ENCODE measurements around the gene NPHS1.

The NPHS1 gene

DNA sequence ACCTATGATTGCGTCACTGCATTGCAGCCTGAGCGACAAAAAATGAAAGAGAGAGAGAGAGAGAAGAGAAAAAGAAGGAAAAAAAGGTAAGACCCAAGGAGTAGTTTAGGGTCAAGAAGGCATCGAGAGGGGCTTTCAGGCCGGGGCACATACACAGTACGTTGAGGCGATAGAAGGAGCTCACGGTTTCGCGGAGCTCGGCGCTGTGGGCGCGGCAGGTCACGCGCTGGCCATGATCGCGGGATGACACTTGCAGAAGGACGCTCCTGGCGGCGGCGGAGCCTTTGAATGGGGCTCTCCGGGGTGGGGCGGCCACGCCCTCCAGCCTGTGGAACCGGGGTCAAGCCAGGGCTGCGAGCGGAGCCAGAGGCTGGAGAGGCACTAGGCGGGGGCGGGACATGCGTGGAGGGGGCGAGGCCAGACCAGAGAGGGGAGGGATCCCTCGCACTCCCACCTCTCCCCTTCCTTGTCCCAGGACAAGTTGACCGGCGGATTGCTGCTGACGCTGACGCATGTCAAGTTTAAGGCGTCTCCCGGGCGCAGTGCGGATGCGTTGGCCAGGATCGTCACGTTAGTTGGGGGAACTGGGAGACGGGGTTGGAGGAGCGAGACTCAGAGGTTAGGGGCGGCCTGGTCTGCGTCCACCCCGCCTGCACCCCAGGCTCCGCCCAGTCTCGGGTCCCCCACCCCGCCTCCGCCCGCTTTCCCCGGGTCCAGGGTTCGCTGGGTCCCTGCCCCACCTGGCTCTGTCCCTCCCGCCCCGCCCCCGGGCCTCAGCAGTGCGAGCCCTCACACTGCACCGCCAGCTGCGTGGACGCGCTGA is 6.9 kb downstream of the NPHS1 start (continued):
- TF ChIP-seq ZNF610 (tag by site-specific recombination; IDR thresholded peaks at IDR 0.05; ENCODE audit: borderline replicate concordance): peak; percentile 63; the same call in 1 of the 2 replicates
- peak; percentile 89 for TF ChIP-seq KLF7 (tag by site-specific recombination; IDR thresholded peaks at IDR 0.05; ENCODE audit: borderline replicate concordance)
- no peak for TF ChIP-seq ZNF768 (tag by site-specific recombination; IDR thresholded peaks at IDR 0.05)
- TF ChIP-seq, protein P1, sequence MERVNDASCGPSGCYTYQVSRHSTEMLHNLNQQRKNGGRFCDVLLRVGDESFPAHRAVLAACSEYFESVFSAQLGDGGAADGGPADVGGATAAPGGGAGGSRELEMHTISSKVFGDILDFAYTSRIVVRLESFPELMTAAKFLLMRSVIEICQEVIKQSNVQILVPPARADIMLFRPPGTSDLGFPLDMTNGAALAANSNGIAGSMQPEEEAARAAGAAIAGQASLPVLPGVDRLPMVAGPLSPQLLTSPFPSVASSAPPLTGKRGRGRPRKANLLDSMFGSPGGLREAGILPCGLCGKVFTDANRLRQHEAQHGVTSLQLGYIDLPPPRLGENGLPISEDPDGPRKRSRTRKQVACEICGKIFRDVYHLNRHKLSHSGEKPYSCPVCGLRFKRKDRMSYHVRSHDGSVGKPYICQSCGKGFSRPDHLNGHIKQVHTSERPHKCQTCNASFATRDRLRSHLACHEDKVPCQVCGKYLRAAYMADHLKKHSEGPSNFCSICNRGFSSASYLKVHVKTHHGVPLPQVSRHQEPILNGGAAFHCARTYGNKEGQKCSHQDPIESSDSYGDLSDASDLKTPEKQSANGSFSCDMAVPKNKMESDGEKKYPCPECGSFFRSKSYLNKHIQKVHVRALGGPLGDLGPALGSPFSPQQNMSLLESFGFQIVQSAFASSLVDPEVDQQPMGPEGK (tag by site-specific recombination; IDR thresholded peaks at IDR 0.05): peak; percentile 83
- TF ChIP-seq, protein P2, sequence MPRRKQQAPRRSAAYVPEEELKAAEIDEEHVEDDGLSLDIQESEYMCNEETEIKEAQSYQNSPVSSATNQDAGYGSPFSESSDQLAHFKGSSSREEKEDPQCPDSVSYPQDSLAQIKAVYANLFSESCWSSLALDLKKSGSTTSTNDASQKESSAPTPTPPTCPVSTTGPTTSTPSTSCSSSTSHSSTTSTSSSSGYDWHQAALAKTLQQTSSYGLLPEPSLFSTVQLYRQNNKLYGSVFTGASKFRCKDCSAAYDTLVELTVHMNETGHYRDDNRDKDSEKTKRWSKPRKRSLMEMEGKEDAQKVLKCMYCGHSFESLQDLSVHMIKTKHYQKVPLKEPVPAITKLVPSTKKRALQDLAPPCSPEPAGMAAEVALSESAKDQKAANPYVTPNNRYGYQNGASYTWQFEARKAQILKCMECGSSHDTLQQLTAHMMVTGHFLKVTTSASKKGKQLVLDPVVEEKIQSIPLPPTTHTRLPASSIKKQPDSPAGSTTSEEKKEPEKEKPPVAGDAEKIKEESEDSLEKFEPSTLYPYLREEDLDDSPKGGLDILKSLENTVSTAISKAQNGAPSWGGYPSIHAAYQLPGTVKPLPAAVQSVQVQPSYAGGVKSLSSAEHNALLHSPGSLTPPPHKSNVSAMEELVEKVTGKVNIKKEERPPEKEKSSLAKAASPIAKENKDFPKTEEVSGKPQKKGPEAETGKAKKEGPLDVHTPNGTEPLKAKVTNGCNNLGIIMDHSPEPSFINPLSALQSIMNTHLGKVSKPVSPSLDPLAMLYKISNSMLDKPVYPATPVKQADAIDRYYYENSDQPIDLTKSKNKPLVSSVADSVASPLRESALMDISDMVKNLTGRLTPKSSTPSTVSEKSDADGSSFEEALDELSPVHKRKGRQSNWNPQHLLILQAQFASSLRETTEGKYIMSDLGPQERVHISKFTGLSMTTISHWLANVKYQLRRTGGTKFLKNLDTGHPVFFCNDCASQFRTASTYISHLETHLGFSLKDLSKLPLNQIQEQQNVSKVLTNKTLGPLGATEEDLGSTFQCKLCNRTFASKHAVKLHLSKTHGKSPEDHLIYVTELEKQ (tag by site-specific recombination; IDR thresholded peaks at IDR 0.05; ENCODE audit: borderline replicate concordance): peak; percentile 36; the same call in 1 of the 2 replicates
- peak; percentile 90 for TF ChIP-seq PRDM1 (tag by site-specific recombination; IDR thresholded peaks at IDR 0.05)
- TF ChIP-seq, protein P3, sequence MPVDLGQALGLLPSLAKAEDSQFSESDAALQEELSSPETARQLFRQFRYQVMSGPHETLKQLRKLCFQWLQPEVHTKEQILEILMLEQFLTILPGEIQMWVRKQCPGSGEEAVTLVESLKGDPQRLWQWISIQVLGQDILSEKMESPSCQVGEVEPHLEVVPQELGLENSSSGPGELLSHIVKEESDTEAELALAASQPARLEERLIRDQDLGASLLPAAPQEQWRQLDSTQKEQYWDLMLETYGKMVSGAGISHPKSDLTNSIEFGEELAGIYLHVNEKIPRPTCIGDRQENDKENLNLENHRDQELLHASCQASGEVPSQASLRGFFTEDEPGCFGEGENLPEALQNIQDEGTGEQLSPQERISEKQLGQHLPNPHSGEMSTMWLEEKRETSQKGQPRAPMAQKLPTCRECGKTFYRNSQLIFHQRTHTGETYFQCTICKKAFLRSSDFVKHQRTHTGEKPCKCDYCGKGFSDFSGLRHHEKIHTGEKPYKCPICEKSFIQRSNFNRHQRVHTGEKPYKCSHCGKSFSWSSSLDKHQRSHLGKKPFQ (tag by site-specific recombination; IDR thresholded peaks at IDR 0.05): no peak
- no peak for TF ChIP-seq FEZF1 (tag by site-specific recombination; IDR thresholded peaks at IDR 0.05)
- TF ChIP-seq TRIM28 (IDR thresholded peaks at IDR 0.05; ENCODE audit: borderline replicate concordance, low read length): no peak
- TF ChIP-seq ZXDB (tag by site-specific recombination; IDR thresholded peaks at IDR 0.05): 0 out of 2 replicates have a peak, but pooled peaks have one; percentile 19
- TF ChIP-seq IKZF3 (tag by site-specific recombination; IDR thresholded peaks at IDR 0.05): peak; percentile 56; the same call in 1 of the 2 replicates
- TF ChIP-seq ZNF133 (tag by site-specific recombination; IDR thresholded peaks at IDR 0.05): no peak
- TF ChIP-seq ZNF629 (tag by site-specific recombination; IDR thresholded peaks at IDR 0.05): 0 out of 2 replicates have a peak, but pooled peaks have one; percentile 49
- peak; percentile 98 for TF ChIP-seq SP2 (tag by site-specific recombination; IDR thresholded peaks at IDR 0.05)
- TF ChIP-seq ZEB2 (tag by site-specific recombination; IDR thresholded peaks at IDR 0.05): peak; percentile 77; the same call in 1 of the 2 replicates
- no peak for TF ChIP-seq OSR2 (tag by site-specific recombination; IDR thresholded peaks at IDR 0.05)
- TF ChIP-seq ZNF10 (tag by site-specific recombination; IDR thresholded peaks at IDR 0.05): no peak
- TF ChIP-seq ZNF558 (tag by site-specific recombination; IDR thresholded peaks at IDR 0.05): no peak
- TF ChIP-seq SP3 (tag by site-specific recombination; IDR thresholded peaks at IDR 0.05): peak; percentile 99
- TF ChIP-seq GLIS2 (tag by site-specific recombination; IDR thresholded peaks at IDR 0.05): peak; percentile 76
- no peak for TF ChIP-seq ZNF140 (tag by site-specific recombination; IDR thresholded peaks at IDR 0.05)
- no peak for TF ChIP-seq ZNF514 (tag by site-specific recombination; IDR thresholded peaks at IDR 0.05)
- no peak for TF ChIP-seq ZNF785 (tag by site-specific recombination; IDR thresholded peaks at IDR 0.05)
- no peak for TF ChIP-seq SALL2 (tag by site-specific recombination; IDR thresholded peaks at IDR 0.05; ENCODE audit: borderline replicate concordance)
- peak; percentile 85 for TF ChIP-seq EGR2 (tag by site-specific recombination; IDR thresholded peaks at IDR 0.05; ENCODE audit: low read depth)
- TF ChIP-seq ZNF121 (tag by site-specific recombination; IDR thresholded peaks at IDR 0.05): peak; percentile 92
- peak; percentile 89 for TF ChIP-seq SCRT2 (tag by site-specific recombination; IDR thresholded peaks at IDR 0.05)
- no peak for TF ChIP-seq ZNF776 (tag by site-specific recombination; IDR thresholded peaks at IDR 0.05; ENCODE audit: borderline replicate concordance)
- no peak for TF ChIP-seq ZNF555 (tag by site-specific recombination; conservative IDR thresholded peaks at IDR 0.05)
- no peak for TF ChIP-seq ZFP41 (tag by site-specific recombination; IDR thresholded peaks at IDR 0.05; ENCODE audit: borderline replicate concordance)
- TF ChIP-seq, protein P4, sequence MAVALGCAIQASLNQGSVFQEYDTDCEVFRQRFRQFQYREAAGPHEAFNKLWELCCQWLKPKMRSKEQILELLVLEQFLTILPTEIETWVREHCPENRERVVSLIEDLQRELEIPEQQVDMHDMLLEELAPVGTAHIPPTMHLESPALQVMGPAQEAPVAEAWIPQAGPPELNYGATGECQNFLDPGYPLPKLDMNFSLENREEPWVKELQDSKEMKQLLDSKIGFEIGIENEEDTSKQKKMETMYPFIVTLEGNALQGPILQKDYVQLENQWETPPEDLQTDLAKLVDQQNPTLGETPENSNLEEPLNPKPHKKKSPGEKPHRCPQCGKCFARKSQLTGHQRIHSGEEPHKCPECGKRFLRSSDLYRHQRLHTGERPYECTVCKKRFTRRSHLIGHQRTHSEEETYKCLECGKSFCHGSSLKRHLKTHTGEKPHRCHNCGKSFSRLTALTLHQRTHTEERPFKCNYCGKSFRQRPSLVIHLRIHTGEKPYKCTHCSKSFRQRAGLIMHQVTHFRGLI (tag by site-specific recombination; IDR thresholded peaks at IDR 0.05): 0 out of 2 replicates have a peak, but pooled peaks have one; percentile 15
- TF ChIP-seq KLF9 (tag by site-specific recombination; IDR thresholded peaks at IDR 0.05; ENCODE audit: low read depth): peak; percentile 98
- peak; percentile 72; the same call in 1 of the 2 replicates for TF ChIP-seq ZNF600 (tag by site-specific recombination; IDR thresholded peaks at IDR 0.05)

Measured in HEK293 (cell line).